HepG2 (cell line): ENCODE measurements around the gene TMEM63B. TPM values are rescaled to one million over a fixed set of nuclear protein-coding genes. Genes with fewer than 3 reads are reported as not detected.
A peak's percentile ranks its signal among the peaks of the same experiment; 100 is the strongest.

ENCODE experiments used
- ATAC-seq: fragments of 200-7000 bp; cut with Tn5 transposase; 3 replicates; pipeline ENCODE4 v1.9.1; 2020; ENCODE audit warnings: mild to moderate bottlenecking, moderate library complexity
- BruUV-seq: library from RNA; stranded (reverse); fragments of 400-500 nt; replicated peaks from 2 replicates; lab custom pipeline; 2021; lab: Mats Ljungman, UMichigan
- CTCF ChIA-PET: fragments of 300-600 bp; formaldehyde crosslinking; extraction: SDS; loops from one replicate; lab custom pipeline; 2021; ENCODE audit warnings: low total read pairs, inconsistent platforms, low intra/inter-chr PET ratio; lab: Yijun Ruan, JAX
- POLR2A ChIA-PET: fragments of 350-600 bp; sonication (Branson Sonifier 250); formaldehyde crosslinking; loops from one replicate; lab custom pipeline; 2020; ENCODE audit warnings: antibody characterized with exemption, inconsistent platforms; lab: Yijun Ruan, JAX
- DNase-seq: peaks from one replicate; pipeline ENCODE4 v3.0.0-alpha.2; 2015; ENCODE audit warnings: low spot score
- FAIRE-seq: peaks from 3 replicates; lab custom pipeline; 2011; peaks lifted over from hg19 to GRCh38; lab: Jason Lieb, UNC
- H2AFZ ChIP-seq: one replicate; pipeline ENCODE4 v1.6.1; 2011; ENCODE audit warnings: low read length, inconsistent platforms
- H3K27ac ChIP-seq: fragments of 300-600 bp; 3 replicates; pipeline ENCODE4 v1.8.0; 2011; ENCODE audit warnings: mixed run types, mild to moderate bottlenecking, mixed read lengths, low read length, inconsistent platforms; ENCODE audit not compliant: insufficient read depth; ENCODE audit errors: extremely low read length
- H3K27me3 ChIP-seq, 2 experiments: fragments of 200-600 bp in 1 of 2; 2 replicates in 1 of 2; 3 replicates in 1 of 2; pipeline versions ENCODE4 v1.6.0 to v1.8.0; 2011; ENCODE audit warnings: low read length in 2 of 2, mild to moderate bottlenecking in 2 of 2, moderate library complexity in 2 of 2, inconsistent platforms in 1 of 2; ENCODE audit not compliant: insufficient read depth in 2 of 2, control insufficient read depth in 1 of 2
- H3K36me3 ChIP-seq, 2 experiments: fragments of 200-600 bp in 1 of 2; replicated peaks in 1 of 2; 2 replicates in 1 of 2; 3 replicates in 1 of 2; pipeline versions ENCODE4 v1.5.1 to v1.8.0; 2011; ENCODE audit warnings: low read length in 2 of 2, inconsistent platforms in 1 of 2; ENCODE audit not compliant: insufficient read depth in 2 of 2, control insufficient read depth in 1 of 2
- H3K4me1 ChIP-seq: 2 replicates; pipeline ENCODE4 v1.5.1; 2012; ENCODE audit warnings: low read length, inconsistent platforms; ENCODE audit not compliant: insufficient read depth
- H3K4me2 ChIP-seq: 2 replicates; pipeline ENCODE4 v1.6.0; 2011; ENCODE audit warnings: low read depth, low read length, inconsistent platforms
- H3K4me3 ChIP-seq, 3 experiments: fragments of 200-600 bp in 1 of 3; sonication (generic), shearing (Covaris generic) in 1 of 3; replicated peaks in 1 of 3; 2 replicates each; pipeline ENCODE4 v1.5.1; 2011 to 2016; ENCODE audit warnings: low read length in 3 of 3, inconsistent platforms in 2 of 3, low read depth in 2 of 3, mild to moderate bottlenecking in 2 of 3, control low read depth in 1 of 3, mixed read lengths in 1 of 3; ENCODE audit not compliant: insufficient read depth in 1 of 3
- H3K79me2 ChIP-seq: one replicate; pipeline ENCODE4 v1.6.1; 2011; ENCODE audit warnings: low read length, inconsistent platforms; ENCODE audit not compliant: insufficient read depth
- H3K9ac ChIP-seq: 2 replicates; pipeline ENCODE4 v1.6.0; 2011; ENCODE audit warnings: mild to moderate bottlenecking, low read depth, low read length, inconsistent platforms; ENCODE audit not compliant: insufficient read depth
- H3K9me3 ChIP-seq: 2 replicates; pipeline ENCODE4 v1.5.1; 2012; ENCODE audit warnings: mild to moderate bottlenecking, low read length
- H4K20me1 ChIP-seq: 2 replicates; pipeline ENCODE4 v1.6.0; 2011; ENCODE audit warnings: inconsistent platforms, mild to moderate bottlenecking, low read length, moderate library complexity; ENCODE audit not compliant: insufficient read depth
- BCL6 ChIP-seq: IDR thresholded peaks from 2 replicates; pipeline ENCODE4 v1.6.1; 2016; ENCODE audit warnings: missing genetic modification reagents, missing compliant biosample characterization
- DMAP1 ChIP-seq: IDR thresholded peaks from 2 replicates; pipeline ENCODE4 v1.6.1; 2016
- ELF4 ChIP-seq: sonication (generic); formaldehyde crosslinking; IDR thresholded peaks from 2 replicates; pipeline ENCODE4 v1.5.0; 2020; ENCODE audit warnings: missing genetic modification reagents, mild to moderate bottlenecking, moderate library complexity, borderline replicate concordance
- FOSL1 ChIP-seq: sonication (generic); formaldehyde crosslinking; IDR thresholded peaks from 2 replicates; pipeline ENCODE4 v1.9.0; 2021; ENCODE audit warnings: missing genetic modification reagents, borderline replicate concordance
- KAT8 ChIP-seq: IDR thresholded peaks from 2 replicates; pipeline ENCODE4 v1.6.1; 2016; ENCODE audit warnings: missing genetic modification reagents, missing compliant biosample characterization
- NPAS2 ChIP-seq: sonication (generic); formaldehyde crosslinking; IDR thresholded peaks from 2 replicates; pipeline ENCODE4 v1.8.0; 2022; ENCODE audit warnings: mild to moderate bottlenecking, missing genetic modification reagents, borderline replicate concordance
- PCBP2 ChIP-seq: fragments of 200-400 bp; formaldehyde crosslinking; optimal IDR thresholded peaks from 2 replicates; pipeline ENCODE3; 2018; ENCODE audit warnings: low read length, low read depth; ENCODE audit not compliant: poor library complexity, severe bottlenecking
- PLRG1 ChIP-seq: fragments of 450-650 bp; conservative IDR thresholded peaks from 2 replicates; pipeline ENCODE4 v1.6.1; 2016
- POLR2AphosphoS5 ChIP-seq: IDR thresholded peaks from 2 replicates; pipeline ENCODE4 v1.6.1; 2012; ENCODE audit warnings: low read depth, low read length
- SP5 ChIP-seq: IDR thresholded peaks from 2 replicates; pipeline ENCODE4 v1.6.1; 2016; ENCODE audit warnings: low read depth, borderline replicate concordance
- THAP8 ChIP-seq: sonication (generic); formaldehyde crosslinking; IDR thresholded peaks from 2 replicates; pipeline ENCODE4 v1.5.1; 2020; ENCODE audit warnings: missing genetic modification reagents, mild to moderate bottlenecking, borderline replicate concordance
- ZKSCAN5 ChIP-seq: sonication (generic); formaldehyde crosslinking; IDR thresholded peaks from 2 replicates; pipeline ENCODE4 v1.5.1; 2020; ENCODE audit warnings: mild to moderate bottlenecking, missing genetic modification reagents
- ZNF33A ChIP-seq: sonication (generic); formaldehyde crosslinking; IDR thresholded peaks from 2 replicates; pipeline ENCODE4 v1.5.1; 2020; ENCODE audit warnings: missing genetic modification reagents, mild to moderate bottlenecking, moderate library complexity, borderline replicate concordance
- ZNF546 ChIP-seq: sonication (generic); formaldehyde crosslinking; conservative IDR thresholded peaks from 2 replicates; pipeline ENCODE4 v1.8.1; 2023; ENCODE audit warnings: mild to moderate bottlenecking, missing genetic modification reagents
- ZNF747 ChIP-seq: sonication (generic); formaldehyde crosslinking; IDR thresholded peaks from 2 replicates; pipeline ENCODE4 v1.8.1; 2023; ENCODE audit warnings: missing genetic modification reagents, mild to moderate bottlenecking, borderline replicate concordance
- ZNF790 ChIP-seq: sonication (generic); formaldehyde crosslinking; IDR thresholded peaks from 2 replicates; pipeline ENCODE4 v1.8.0; 2022; ENCODE audit warnings: missing genetic modification reagents, mild to moderate bottlenecking, borderline replicate concordance
- WGBS: methylation state at CpG from one replicate; pipeline ENCODE4 v1.1.6; 2017; ENCODE audit warnings: low lambda C conversion rate; 5-methylcytosine and 5-hydroxymethylcytosine counted together
- in situ Hi-C: cut with HindIII; loops from 2 replicates; pipeline ENCODE4 v1.10.0; 2017; ENCODE audit warnings: low pct_unique_long_range_greater_than_20kb; ENCODE audit not compliant: extremely low pct_ligation_motif_present
- intact Hi-C: fragments of 100-400 bp; cut with micrococcal nuclease; formaldehyde crosslinking; loops from one replicate; pipeline ENCODE4 v1.10.0; 2022; ENCODE audit not compliant: unreplicated experiment
- polyA plus RNA-seq, 8 experiments: library from polyadenylated mRNA; depleted of rRNA in 3 of 8; stranded (reverse) in 7 of 8; unstranded in 1 of 8; fragments of >200 nt; fragmentation: Illumina TruSeq in 4 of 8; extraction: Trizol in 4 of 8; gene quantifications; 2 replicates each; pipeline versions ENCODE4 v1.2.1 to v1.2.3, GENCODE V29; 2011 to 2016; ENCODE audit warnings: low read depth in 4 of 8, missing spikeins in 1 of 8, mixed read lengths in 1 of 8; ENCODE audit not compliant: insufficient read depth in 1 of 8
- total RNA-seq, 5 experiments: library from RNA; depleted of rRNA; stranded (reverse); fragments of >200 nt; fragmentation: Illumina TruSeq; extraction: Trizol; gene quantifications; 2 replicates each; pipeline ENCODE4 v1.2.3, GENCODE V29; 2016; ENCODE audit warnings: low read depth in 1 of 5
- TF ChIP-seq, protein P1 (sequence below): sonication (generic); formaldehyde crosslinking; IDR thresholded peaks from 2 replicates; pipeline ENCODE4 v1.5.0; 2020; ENCODE audit warnings: mild to moderate bottlenecking, missing genetic modification reagents
- TF ChIP-seq, protein P2 (sequence below): sonication (generic); formaldehyde crosslinking; conservative IDR thresholded peaks from 2 replicates; pipeline ENCODE4 v1.4.0; 2020; ENCODE audit warnings: missing genetic modification reagents

The TMEM63B gene
- total and polyA plus RNA-seq, 2 of the 13 experiments (the other 11 are each of a cell fraction or from before 2014, with no cell fraction given), result 27.4 to 75.8 TPM

GRCh38 chr6:44094403-44095242 lies 32.7 kb upstream of the TMEM63B start:
- peak overlapping the region; percentile 71 for H3K27ac ChIP-seq
- ChIA-PET POLR2A (interaction anchor here (0.9 to 4.1 kb wide), 14 partner anchors 10 to 320 kb away, joined by 3 to 20 read pairs (median 4); partner anchors contain the start of gene HSP90AB1), CTCF (interaction anchor here (0.8 to 3.2 kb wide), 2 partner anchors 57 to 141 kb away, joined by 3 to 36 read pairs; no protein-coding TSS in a partner anchor)
- no peaks in the 10 kb centered on the region for H3K9me3 ChIP-seq
- peak; percentile 83 for FAIRE-seq
- intact Hi-C loops (loop anchor here (5.0 to 10.0 kb wide), 3 partner anchors 38 to 240 kb away; no protein-coding TSS in a partner anchor), in situ Hi-C loops (no loop called here)
- DNase-seq, result peak; percentile 93
- H4K20me1 ChIP-seq, result no peaks in the 10 kb centered on the region
- H3K4me1 ChIP-seq, result peaks cover 92% of the 10 kb centered on the region
- H3K9ac ChIP-seq, result peak overlapping the region; percentile 40
- WGBS, result 24% methylated on average over 10 of the region's 10 CpGs
- ATAC-seq, result peak; percentile 60
- H3K4me2 ChIP-seq, result peak overlapping the region; percentile 66
- peak overlapping the region in 1 of 3 experiments; percentile 32; a peak in 2 of 6 replicates for H3K4me3 ChIP-seq
- H3K27me3 ChIP-seq, result no peaks in the 10 kb centered on the region
- no peak overlapping the region for H2AFZ ChIP-seq
- H3K79me2 ChIP-seq, result no peaks in the 10 kb centered on the region
- no peaks in the 10 kb centered on the region; a peak in 1 of 5 replicates for H3K36me3 ChIP-seq
- no TSS peak for BruUV-seq
- no peak for TF ChIP-seq PLRG1
- no peak for TF ChIP-seq THAP8 (CRISPR knock-in tag)
- peak; percentile 92 for TF ChIP-seq ZNF747 (CRISPR knock-in tag)
- no peak for TF ChIP-seq FOSL1
- TF ChIP-seq ZNF546 (CRISPR knock-in tag), result peak; percentile 81; the same call in 1 of the 2 replicates
- peak; percentile 32; the same call in 1 of the 2 replicates for TF ChIP-seq ZKSCAN5
- no peak for TF ChIP-seq ZNF790 (CRISPR knock-in tag)
- no peak for TF ChIP-seq POLR2AphosphoS5
- no peak; the same call in 1 of the 2 replicates for TF ChIP-seq DMAP1 (CRISPR knock-in tag)
- peak; percentile 64; the same call in 1 of the 2 replicates for TF ChIP-seq SP5
- TF ChIP-seq KAT8, result peak; percentile 77
- TF ChIP-seq PCBP2, result no peak
- TF ChIP-seq ZNF33A, result 0 out of 2 replicates have a peak, but pooled peaks have one; percentile 15
- TF ChIP-seq, protein P1, sequence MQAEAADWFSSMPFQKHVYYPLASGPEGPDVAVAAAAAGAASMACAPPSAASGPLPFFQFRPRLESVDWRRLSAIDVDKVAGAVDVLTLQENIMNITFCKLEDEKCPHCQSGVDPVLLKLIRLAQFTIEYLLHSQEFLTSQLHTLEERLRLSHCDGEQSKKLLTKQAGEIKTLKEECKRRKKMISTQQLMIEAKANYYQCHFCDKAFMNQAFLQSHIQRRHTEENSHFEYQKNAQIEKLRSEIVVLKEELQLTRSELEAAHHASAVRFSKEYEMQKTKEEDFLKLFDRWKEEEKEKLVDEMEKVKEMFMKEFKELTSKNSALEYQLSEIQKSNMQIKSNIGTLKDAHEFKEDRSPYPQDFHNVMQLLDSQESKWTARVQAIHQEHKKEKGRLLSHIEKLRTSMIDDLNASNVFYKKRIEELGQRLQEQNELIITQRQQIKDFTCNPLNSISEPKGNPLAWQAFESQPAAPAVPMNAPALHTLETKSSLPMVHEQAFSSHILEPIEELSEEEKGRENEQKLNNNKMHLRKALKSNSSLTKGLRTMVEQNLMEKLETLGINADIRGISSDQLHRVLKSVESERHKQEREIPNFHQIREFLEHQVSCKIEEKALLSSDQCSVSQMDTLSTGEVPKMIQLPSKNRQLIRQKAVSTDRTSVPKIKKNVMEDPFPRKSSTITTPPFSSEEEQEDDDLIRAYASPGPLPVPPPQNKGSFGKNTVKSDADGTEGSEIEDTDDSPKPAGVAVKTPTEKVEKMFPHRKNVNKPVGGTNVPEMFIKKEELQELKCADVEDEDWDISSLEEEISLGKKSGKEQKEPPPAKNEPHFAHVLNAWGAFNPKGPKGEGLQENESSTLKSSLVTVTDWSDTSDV (CRISPR knock-in tag), result no peak
- TF ChIP-seq, protein P2, sequence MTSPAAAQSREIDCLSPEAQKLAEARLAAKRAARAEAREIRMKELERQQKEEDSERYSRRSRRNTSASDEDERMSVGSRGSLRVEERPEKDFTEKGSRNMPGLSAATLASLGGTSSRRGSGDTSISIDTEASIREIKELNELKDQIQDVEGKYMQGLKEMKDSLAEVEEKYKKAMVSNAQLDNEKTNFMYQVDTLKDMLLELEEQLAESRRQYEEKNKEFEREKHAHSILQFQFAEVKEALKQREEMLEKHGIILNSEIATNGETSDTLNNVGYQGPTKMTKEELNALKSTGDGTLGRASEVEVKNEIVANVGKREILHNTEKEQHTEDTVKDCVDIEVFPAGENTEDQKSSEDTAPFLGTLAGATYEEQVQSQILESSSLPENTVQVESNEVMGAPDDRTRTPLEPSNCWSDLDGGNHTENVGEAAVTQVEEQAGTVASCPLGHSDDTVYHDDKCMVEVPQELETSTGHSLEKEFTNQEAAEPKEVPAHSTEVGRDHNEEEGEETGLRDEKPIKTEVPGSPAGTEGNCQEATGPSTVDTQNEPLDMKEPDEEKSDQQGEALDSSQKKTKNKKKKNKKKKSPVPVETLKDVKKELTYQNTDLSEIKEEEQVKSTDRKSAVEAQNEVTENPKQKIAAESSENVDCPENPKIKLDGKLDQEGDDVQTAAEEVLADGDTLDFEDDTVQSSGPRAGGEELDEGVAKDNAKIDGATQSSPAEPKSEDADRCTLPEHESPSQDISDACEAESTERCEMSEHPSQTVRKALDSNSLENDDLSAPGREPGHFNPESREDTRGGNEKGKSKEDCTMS (CRISPR knock-in tag), result no peak
- TF ChIP-seq NPAS2 (CRISPR knock-in tag), result no peak
- TF ChIP-seq BCL6 (CRISPR knock-in tag), result peak; percentile 78
- TF ChIP-seq ELF4 (CRISPR knock-in tag), result peak; percentile 70
